Astrocyte of the cerebellum (primary cell): ENCODE data around the gene PCDHGA4.
"Not testable (repeated sequence)": the region's sequence is repeated elsewhere in the genome, so short reads cannot be mapped to it uniquely, and the experiment has no call there.

ENCODE experiments used
- DNase-seq: peaks from one replicate; pipeline ENCODE4 v3.0.0-alpha.2; 2011; ENCODE audit warnings: low read depth
- H3K4me3 ChIP-seq: 2 replicates; pipeline ENCODE4 v1.5.1; 2011; ENCODE audit warnings: mild to moderate bottlenecking, low read depth, low read length, moderate library complexity
- CTCF ChIP-seq: IDR thresholded peaks from 2 replicates; pipeline ENCODE4 v1.5.1; 2012; ENCODE audit warnings: low read length, low read depth, moderate library complexity, mild to moderate bottlenecking; ENCODE audit errors: missing control alignments
- in situ Hi-C: cut with HindIII; loops from 2 replicates; pipeline ENCODE4 v1.10.0; 2017; ENCODE audit warnings: low sequenced_read_pairs

PCDHGA4 gene

GRCh38 chr5:141354900-141355469 lies at the start of gene PCDHGA4:
PCDHGA4 (plus strand) TSS chr5:141355021; CDS start chr5:141355108, 87 bp downstream.
- DNase-seq, result no peak
- peak; percentile 31 for TF ChIP-seq CTCF
- H3K4me3 ChIP-seq, result peak within 1 kb of the TSS; percentile 21
- in situ Hi-C loops, result no loop called here

- H3K4me3 ChIP-seq, result no peak overlapping the region
- TF ChIP-seq CTCF, result no peak
- no peak for DNase-seq
- in situ Hi-C loops, result no loop called here
These were observed 48.2 kb upstream of the PCDHGA4 start for GRCh38 chr5:141306630-141307029.

- in situ Hi-C loops, result no loop called here
- no peak overlapping the region for H3K4me3 ChIP-seq
- TF ChIP-seq CTCF, result no peak
- DNase-seq, result no peak
These were observed 41.1 kb upstream of the PCDHGA4 start for GRCh38 chr5:141313711-141314110.

GRCh38 chr5:141316963-141317362 lies 37.9 kb upstream of the PCDHGA4 start:
- H3K4me3 ChIP-seq, DNase-seq, in situ Hi-C loops: not testable (repeated sequence)

- no peak overlapping the region for H3K4me3 ChIP-seq
- TF ChIP-seq CTCF, result no peak
- in situ Hi-C loops, result no loop called here
- DNase-seq, result no peak
These were observed 35.6 kb upstream of the PCDHGA4 start for GRCh38 chr5:141319202-141319601.

GRCh38 chr5:141319699-141320098 lies 35.1 kb upstream of the PCDHGA4 start:
- TF ChIP-seq CTCF, result no peak
- H3K4me3 ChIP-seq, result peak overlapping the region; percentile 76
- DNase-seq, result no peak
- in situ Hi-C loops, result no loop called here

- peak; percentile 91 for TF ChIP-seq CTCF
- in situ Hi-C loops, result no loop called here
- H3K4me3 ChIP-seq, result peak within 1 kb of the TSS; percentile 76
- peak; percentile 90 for DNase-seq
These were observed 34.3 kb upstream of the PCDHGA4 start, which contains the start of gene TAF7 for GRCh38 chr5:141320225-141321169. TAF7 (minus strand) TSS chr5:141320784; CDS start chr5:141320044, 740 bp downstream.
